ENCODE results near the gene RAD50.

DNA sequence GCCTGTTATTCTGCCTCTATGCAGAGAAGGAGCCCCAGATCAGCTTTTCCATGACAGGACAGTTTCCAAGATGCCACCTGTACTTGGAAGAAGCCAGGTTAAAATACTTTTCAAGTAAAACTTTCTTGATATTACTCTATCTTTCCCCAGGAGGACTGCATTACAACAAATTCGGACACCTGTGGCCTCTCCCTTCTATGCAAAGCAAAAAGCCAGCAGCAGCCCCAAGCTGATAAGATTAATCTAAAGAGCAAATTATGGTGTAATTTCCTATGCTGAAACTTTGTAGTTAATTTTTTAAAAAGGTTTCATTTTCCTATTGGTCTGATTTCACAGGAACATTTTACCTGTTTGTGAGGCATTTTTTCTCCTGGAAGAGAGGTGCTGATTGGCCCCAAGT, 116.7 kb downstream of the RAD50 start:
- TF ChIP-seq, protein P1, sequence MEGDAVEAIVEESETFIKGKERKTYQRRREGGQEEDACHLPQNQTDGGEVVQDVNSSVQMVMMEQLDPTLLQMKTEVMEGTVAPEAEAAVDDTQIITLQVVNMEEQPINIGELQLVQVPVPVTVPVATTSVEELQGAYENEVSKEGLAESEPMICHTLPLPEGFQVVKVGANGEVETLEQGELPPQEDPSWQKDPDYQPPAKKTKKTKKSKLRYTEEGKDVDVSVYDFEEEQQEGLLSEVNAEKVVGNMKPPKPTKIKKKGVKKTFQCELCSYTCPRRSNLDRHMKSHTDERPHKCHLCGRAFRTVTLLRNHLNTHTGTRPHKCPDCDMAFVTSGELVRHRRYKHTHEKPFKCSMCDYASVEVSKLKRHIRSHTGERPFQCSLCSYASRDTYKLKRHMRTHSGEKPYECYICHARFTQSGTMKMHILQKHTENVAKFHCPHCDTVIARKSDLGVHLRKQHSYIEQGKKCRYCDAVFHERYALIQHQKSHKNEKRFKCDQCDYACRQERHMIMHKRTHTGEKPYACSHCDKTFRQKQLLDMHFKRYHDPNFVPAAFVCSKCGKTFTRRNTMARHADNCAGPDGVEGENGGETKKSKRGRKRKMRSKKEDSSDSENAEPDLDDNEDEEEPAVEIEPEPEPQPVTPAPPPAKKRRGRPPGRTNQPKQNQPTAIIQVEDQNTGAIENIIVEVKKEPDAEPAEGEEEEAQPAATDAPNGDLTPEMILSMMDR (IDR thresholded peaks at IDR 0.05) = no peak
- no peak for TF ChIP-seq POLR2AphosphoS5 (IDR thresholded peaks at IDR 0.05)
